ENCODE measurements around the gene MZT2A. TPM values are rescaled to one million over a fixed set of nuclear protein-coding genes. Genes with fewer than 3 reads are reported as not detected.
"Not testable (repeated sequence)": the region's sequence is repeated elsewhere in the genome, so short reads cannot be mapped to it uniquely, and the experiment has no call there.

Gene MZT2A
- total RNA-seq, 2 donors from 2014 or later, result 71.2 to 162 TPM

DNA sequence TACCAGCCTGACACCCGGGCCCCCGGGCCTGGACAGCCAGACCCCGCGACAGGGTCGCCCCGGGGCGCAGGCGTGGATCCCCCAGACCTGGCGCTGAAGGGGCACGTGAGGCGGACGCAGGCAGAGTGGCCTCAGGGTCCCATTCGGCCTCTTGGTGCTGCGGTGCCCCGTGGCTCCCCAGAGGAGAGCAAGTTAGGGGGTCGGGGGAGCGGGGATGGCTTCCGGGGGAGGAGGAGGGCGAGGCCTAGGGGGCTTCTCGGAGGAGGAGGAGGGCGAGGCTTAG is 46.7 kb downstream of the MZT2A start:
- not testable (repeated sequence) for H3K27ac Mint-ChIP-seq; DNase-seq (ENCODE audit: low spot score in 2 of 2); H3K36me3 Mint-ChIP-seq; ATAC-seq; H3K9me3 Mint-ChIP-seq

- not testable (repeated sequence) for ATAC-seq; DNase-seq (ENCODE audit: low spot score in 2 of 2); H3K27ac Mint-ChIP-seq; H3K36me3 Mint-ChIP-seq; H3K9me3 Mint-ChIP-seq
These were observed 47.3 kb downstream of the MZT2A start for GRCh38 chr2:131444736-131445514.

DNA sequence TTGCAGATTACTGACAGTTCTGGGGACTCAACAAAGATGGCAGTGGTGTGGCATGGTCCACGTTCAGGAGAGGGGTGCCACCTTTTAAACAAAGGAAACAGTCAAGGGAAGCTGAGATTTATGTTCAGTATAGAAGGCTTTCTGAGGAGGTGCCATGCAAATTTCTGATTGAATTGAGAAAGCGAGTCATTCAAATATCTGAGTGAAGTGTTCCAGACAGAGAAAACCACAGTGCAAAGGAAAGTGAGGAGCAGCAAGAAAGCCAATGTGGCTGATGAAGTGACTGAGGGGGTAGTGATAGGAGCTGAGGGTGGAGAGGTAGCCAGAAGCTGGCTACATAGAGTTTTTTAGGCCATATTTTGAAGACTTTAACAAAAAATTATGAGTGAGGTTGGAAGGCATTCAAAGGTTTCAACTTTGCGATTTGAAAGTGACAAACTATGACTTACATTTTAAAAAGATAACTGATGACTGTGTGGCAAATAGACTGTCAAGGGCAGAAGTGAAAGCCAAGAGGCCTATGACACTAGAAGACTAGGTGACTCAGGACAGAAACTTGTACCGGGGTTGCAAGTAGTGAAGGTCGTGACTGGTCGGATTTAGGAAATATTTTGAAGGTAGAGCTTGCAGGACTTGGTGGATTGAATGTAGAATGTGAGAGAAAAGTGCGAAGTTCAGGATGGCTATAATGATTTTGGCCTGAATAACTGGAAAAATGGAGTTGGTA is 51.3 kb downstream of the MZT2A start:
- peak overlapping the region in 1 of 2 donors; percentile 93 for H3K27ac Mint-ChIP-seq
- ATAC-seq (peak; percentile 85 to 95), DNase-seq (ENCODE audit: low spot score in 2 of 2) (peak in 1 of 2 donors; percentile 24)
- H3K9me3 Mint-ChIP-seq, H3K36me3 Mint-ChIP-seq: not testable (repeated sequence)

Other genes starting within 250 kb of the MZT2A start
- gene RAB6D, start 128.2 kb downstream of the MZT2A start, total RNA-seq, result not detected
- not detected for gene TUBA3D, start 16.3 kb downstream of the MZT2A start, total RNA-seq
- 1 to 10 TPM; 3.7 to 7.1 TPM for gene CCDC74A, start 35.5 kb upstream of the MZT2A start, total RNA-seq